Right renal pelvis (tissue), 4 donors: ENCODE measurements around the gene GPR152. TPM values are rescaled to one million over a fixed set of nuclear protein-coding genes. Genes with fewer than 3 reads are reported as not detected.
A peak's percentile ranks its signal among the peaks of the same experiment; 100 is the strongest.
"Not testable (repeated sequence)": the region's sequence is repeated elsewhere in the genome, so short reads cannot be mapped to it uniquely, and the experiment has no call there.

ENCODE experiments used
- DNase-seq, 4 donors: peaks; one replicate each; pipeline ENCODE4 v3.0.0-alpha.2; 2013; ENCODE audit warnings: low read depth in 4 of 4, low spot score in 3 of 4, missing footprints in 1 of 4
- polyA plus RNA-seq, 4 donors: library from polyadenylated mRNA; unstranded; fragments of 120-200 nt; gene quantifications; one replicate each; pipeline ENCODE4 v1.2.1, GENCODE V29; 2013; ENCODE audit not compliant: insufficient read length in 4 of 4

The GPR152 gene
- polyA plus RNA-seq, 4 donors: not detected

DNA sequence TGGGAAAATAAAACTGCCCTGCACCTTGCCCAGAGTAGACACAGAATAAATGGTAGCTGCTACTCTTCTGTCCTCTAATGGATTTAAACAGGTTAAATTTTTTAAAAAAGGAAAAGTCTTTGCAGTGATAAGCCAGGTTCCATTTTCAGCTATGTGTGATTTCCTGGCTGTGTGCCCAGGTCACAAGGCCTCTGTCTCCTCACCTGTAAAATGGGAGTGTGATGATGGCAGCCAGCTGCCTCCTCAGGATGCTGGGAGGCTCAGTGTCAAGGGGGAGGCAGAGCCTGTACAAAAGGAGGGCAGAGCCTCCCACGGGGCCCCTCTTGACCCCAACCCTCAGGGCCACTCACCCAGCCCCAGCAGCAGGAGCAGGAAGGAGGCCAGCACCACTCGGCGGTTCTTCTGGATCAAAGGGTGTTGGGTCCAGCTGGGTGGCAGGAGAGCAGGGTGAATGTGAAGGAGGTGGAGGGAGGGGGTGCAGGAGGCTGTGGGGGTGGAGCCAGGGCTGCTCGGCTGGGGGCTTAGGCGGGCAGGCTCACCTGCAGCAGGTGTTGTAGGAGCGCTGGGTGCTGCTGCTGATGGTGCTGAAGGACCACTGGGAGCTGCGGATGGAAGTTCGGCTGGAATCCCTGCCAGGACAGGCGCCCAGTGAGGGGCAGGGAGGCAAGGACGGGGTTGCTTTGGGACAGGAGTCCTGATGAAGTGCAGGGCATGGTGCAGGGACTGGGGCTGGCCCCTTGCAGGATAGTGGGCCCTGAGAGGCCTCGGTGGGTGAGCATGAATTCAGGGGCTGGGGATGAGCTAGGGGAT, 14.6 kb upstream of the GPR152 start:
- DNase-seq: no peak

DNA sequence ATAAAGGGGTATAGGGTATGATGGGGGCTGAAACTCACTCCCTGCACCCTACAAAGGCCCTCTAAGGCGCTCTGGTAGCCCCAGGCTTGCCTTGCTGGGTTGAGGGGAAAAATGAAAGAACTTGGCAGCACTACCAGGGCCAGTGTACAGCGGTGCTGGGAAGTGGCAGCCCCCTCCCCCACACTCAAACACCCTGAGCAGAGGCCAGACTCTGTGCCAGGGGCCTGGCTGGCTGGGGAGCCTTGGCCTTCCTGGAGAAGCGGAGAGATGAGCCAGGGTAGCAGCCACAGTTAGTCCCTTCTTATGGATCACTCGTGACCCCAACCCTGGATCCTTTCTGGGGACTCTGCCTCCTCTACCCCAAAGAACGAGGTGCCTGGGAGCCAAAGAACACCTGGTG, 13.8 kb upstream of the GPR152 start:
- no peak for DNase-seq

GRCh38 chr11:67465530-67465929, 13.0 kb upstream of the GPR152 start:
- DNase-seq: not testable (repeated sequence)

- DNase-seq: no peak
Measured at GRCh38 chr11:67465189-67465510, 12.6 kb upstream of the GPR152 start.

DNA sequence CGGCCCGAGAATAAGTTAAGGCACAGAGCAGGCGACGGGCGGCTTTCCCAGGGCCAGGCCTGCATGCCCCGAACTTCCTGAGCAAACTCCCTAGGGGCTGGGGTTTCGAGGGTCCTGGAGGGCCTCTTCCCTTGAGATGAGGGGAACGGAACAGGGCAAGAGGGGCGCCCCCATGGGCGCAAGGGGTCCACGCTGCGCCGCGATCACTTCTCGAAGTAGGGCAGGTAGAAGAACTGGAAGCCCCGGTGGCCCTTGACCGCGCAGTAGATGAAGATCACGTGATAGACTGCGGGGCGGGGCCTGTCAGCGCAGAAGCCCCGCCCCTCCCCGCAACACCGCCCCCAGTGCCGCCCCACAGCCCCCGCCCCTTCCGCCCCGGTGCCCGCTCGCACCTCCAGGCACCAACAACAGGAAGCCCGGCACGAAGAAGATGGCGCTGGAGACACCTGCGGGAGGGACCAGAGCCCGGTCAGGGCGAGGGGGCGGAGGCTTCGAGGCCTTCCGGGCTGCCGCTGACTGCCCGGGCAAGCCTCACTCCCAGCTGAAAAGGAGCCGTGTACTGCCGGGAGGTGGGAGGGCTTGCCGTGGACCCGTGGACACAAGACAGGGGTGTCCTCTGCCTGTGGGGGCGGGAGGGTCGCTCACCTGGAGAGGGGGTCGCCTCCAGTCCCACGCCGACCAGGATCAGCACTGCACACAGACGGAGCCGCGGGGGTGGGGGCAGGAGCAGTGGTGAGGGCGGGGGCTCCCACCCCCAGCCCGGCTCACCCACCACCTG, 12.1 kb upstream of the GPR152 start:
- peak; percentile 63 to 74 (median 70) for DNase-seq

DNA sequence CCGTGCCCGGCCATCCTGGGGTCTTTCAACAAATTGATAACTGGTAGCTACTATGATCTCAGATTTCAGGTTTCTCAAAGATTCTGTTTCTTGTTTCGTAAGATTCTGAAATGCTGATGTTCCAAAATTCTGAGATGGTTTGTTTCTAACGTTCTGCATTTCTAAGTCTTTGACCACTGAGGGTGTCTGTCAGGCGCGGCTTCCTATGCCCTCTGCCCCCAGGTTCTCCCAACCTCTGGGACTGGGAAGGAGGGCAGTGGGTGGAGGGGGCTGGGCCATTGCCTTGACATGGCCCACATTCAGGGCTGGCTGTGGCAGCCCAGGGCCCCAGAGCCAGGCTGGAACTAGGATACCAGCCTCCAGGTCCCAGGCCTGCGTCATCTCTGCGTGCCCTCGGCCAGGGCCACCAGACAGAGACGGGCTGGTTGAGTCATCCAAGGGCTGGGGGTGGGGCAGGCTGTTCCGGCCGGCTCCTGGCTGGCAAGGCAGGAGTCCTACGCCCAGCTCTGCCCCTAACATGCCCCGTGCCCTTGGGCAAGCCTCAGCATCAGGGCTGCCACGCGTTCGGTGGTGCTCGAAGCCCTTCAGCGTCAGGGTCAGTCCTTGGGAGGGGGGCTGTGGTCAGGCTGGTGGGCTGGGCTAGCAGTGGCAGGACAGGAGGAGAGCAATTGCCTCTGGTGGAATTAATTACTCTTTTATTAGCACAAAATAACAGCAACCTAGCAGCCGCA, 11.3 kb upstream of the GPR152 start:
- no peak for DNase-seq

DNA sequence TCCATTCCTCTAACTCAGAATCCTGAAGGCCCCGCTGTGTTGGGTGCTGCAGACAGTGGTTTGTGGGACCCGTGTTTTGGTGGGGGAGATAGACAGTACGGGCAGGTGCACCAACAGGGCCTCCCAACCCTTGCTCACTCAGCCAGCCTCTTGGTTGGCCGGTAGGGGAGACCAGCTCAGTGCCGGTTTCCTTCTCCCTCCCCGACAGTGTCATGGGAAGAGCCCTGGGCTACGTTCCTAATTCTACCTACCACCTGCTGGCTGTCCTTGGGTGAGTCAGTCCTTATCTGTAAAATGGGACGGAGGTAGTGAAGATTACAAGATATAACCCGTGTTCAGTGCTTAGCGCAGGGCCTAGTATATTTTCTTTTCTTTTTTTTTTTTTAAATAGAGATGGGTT, 10.7 kb upstream of the GPR152 start:
- DNase-seq: no peak

- no peak for DNase-seq
Measured at GRCh38 chr11:67458266-67458665, 5.7 kb upstream of the GPR152 start.

DNA sequence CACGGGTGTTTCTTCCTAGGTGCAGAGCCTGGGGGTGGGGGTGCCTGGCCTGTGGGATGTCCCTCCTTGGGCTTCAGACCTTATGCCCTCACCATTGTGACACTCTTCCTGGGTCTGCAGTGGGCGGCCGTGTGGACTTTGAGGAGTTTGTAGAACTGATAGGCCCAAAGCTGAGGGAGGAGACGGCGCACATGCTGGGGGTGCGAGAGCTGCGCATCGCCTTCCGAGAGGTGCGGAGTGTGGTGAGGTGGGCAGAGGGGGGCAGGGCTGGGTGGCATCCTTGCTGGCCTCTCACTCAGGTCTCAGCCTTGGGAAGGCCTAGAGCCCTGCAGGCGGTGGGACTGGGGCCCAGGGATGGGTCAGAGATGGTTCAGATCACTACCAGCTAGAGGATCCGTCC, 4.9 kb upstream of the GPR152 start:
- no peak for DNase-seq

DNA sequence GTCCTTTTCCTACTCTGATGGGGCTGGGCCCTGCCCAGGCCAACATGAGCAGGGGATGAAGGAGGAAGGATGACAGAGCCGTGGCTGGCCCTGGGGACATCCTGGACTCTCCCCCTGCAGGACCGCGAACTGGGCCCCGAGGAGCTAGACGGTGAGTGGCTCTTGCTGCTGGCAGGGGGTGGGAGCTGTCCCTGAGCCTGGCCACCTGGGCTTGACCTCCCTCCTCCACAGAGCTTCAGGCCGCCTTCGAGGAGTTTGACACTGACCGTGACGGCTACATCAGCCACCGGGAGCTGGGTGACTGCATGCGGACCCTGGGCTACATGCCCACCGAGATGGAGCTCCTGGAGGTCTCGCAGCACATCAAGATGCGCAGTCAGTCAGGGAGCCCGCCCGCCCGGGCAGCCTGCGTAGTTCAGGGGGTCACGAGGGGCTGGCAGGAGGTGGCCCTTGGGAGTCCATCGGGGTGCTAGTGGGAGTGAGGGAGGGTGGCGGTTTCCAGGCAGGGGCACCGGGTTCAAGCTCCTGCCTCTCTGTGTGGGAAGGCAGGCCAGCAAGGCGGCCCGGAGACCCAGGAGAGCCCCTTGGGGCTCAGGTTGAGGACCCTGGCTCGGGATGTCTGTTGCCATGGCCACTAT, 3.7 kb upstream of the GPR152 start:
- DNase-seq: no peak

DNA sequence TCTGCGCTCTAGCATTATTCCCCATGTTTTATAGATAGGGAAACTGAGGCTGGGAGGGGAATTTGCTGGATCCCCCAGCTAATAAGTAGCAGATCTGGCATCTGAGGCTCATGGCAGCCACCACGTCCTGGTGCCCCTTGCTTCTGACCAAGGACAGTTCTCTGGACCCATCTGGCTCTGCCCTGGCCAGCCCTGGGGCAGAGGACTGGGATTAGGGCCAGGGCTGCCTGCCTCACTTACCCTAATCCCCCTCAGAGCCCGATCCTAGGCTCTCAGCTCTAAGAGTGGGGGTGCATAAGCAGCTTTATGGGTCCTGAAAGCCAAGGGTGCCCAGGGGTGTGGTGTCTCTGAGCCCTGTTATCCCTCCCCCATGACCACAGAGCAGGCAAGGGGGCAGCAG, 2.5 kb upstream of the GPR152 start, which contains the start of gene CABP4:
Gene CABP4, plus strand, starts transcription at position 301 of the 400 bp plus-strand sequence. Its CDS starts 70 bp downstream, at position 371.
- DNase-seq: no peak

GRCh38 chr11:67453816-67454732, 1.5 kb upstream of the GPR152 start:
- no peak for DNase-seq

GRCh38 chr11:67451658-67451976, 912 bp downstream of the GPR152 start:
- no peak for DNase-seq

DNA sequence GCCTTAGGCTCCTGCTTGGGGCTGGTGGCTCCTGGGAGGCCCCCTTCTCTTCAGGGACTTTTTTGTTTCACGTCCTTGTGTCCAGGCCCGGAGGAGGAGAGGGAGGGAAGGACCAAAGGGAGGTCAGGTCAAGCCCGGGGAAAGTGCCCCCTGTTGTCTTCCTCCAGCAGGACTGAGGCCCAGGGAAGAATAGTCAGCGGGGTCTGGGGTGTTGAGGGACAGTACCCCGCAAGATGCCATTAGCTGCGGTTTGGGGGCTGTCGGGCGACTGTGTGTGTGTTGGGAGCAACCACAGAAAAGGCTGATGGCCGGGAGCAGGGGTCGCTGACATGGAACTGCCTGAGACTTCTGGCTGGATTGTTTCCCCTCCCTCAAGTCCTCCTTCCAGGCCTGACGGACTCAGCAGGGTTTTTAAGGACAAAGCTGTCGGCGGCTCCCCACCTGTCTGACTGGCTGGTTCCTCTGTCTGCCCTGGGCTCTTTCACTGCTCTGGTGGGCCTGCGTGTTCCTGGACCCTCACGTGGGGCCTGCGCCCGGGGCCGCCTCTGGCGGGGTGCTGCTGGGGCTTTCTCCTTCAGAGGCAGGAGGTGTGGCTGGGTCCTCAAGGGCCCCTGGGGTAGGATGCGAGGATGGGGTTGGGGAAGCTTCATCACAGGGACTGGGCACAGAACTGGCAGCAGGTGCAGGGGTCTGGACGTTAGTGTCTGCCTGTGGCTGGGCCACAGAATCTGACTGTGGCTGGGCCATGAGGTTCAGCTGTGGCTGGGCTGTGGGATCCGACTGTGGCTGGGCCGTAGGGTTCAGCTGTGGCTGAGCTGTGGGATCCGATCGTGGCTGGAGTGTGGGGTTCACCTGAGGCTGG, 1.5 kb downstream of the GPR152 start:
- no peak for DNase-seq

DNA sequence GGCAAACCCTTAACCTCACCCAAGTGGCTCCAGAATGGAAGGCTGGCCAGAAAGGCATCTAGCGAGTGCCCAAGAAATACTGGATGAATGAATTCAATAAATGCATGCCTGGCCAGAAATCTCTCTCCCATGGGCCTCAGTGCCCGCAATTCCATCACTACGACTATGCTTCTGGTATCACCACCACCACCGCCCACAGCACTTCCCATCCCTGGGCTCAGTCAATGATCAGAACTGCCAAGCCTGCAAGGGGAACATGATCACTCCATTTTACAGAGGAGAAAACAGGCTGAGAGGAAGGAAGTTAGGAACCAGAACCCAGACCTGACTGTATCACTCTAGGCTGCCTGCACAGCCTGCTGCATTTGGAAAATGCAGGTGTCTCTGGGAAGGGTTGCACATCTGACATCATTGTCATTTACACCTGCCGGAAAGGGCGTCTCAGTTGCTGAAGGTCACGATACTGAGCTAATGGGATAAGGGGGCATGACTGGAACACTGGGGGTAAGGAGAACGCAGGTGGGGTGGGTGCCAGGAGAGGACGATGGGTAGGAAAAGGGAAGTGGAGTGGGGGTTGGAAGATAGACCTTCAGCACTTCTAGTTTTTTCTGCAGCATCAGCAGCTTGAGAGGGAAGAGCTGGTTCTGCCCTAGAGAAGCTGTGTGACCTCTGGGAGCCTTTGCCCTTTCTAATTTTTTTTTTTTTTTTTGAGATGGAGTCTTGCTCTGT, 3.2 kb downstream of the GPR152 start:
- DNase-seq: no peak

DNA sequence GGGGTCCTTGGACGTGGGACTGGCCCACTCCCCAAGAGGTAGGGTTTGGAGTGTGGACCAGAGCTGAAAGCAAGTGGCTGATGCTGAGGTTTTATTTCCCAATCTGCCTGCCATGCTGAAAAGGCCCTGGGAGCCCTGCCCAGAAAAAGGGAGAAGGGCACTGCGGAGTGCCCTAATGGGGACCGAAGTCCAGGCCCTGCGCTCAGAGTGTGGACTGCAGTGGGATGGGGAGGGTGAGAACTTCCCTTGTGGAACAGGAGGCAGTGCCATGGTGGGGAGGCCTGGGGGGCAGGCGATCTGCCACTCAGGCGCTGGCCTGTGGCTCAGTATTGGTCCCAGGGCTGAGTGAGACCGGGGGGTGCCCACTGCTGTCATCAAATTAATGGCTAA, 4.3 kb downstream of the GPR152 start:
- DNase-seq: no peak

GRCh38 chr11:67445515-67445914, 7.0 kb downstream of the GPR152 start:
- DNase-seq: no peak
